GM13977 (cell line): ENCODE data around the gene SMIM11.

Source experiments
- DNase-seq: peaks from one replicate; pipeline ENCODE4 v3.0.0; 2012; ENCODE audit warnings: low spot score
- CTCF ChIP-seq: IDR thresholded peaks from 2 replicates; pipeline ENCODE4 v1.5.1; 2012; ENCODE audit warnings: mild to moderate bottlenecking, control low read depth; ENCODE audit not compliant: insufficient read depth; ENCODE audit errors: extremely low read depth, missing control alignments
- in situ Hi-C: fragments of 300-500 bp; cut with MboI; formaldehyde crosslinking; loops from one replicate; pipeline ENCODE4 v1.12.0; 2022; ENCODE audit warnings: low sequenced_read_pairs, low pct_unique_long_range_greater_than_20kb, mixed read lengths, inconsistent platforms; ENCODE audit not compliant: unreplicated experiment

The SMIM11 gene

GRCh38 chr21:34336756-34337391 is 38.4 kb upstream of the SMIM11 start:
- no peak for TF ChIP-seq CTCF
- in situ Hi-C loops: no loop called here
- DNase-seq: no peak

GRCh38 chr21:34337741-34338140 is 37.6 kb upstream of the SMIM11 start:
- in situ Hi-C loops: no loop called here
- no peak for DNase-seq
- no peak for TF ChIP-seq CTCF

GRCh38 chr21:34338226-34338625 is 37.1 kb upstream of the SMIM11 start:
- no peak for TF ChIP-seq CTCF
- DNase-seq: no peak
- in situ Hi-C loops: no loop called here

GRCh38 chr21:34340061-34340460 is 35.2 kb upstream of the SMIM11 start:
- no peak for TF ChIP-seq CTCF
- in situ Hi-C loops: no loop called here
- no peak for DNase-seq

GRCh38 chr21:34342476-34342875 is 32.8 kb upstream of the SMIM11 start:
- TF ChIP-seq CTCF: no peak
- no peak for DNase-seq
- in situ Hi-C loops: no loop called here

- in situ Hi-C loops: no loop called here
Measured at GRCh38 chr21:34343347-34343746, 32.0 kb upstream of the SMIM11 start.

More at GRCh38 chr21:34343347-34343746, 32.0 kb upstream of the SMIM11 start:
- no peak for TF ChIP-seq CTCF
- no peak for DNase-seq
